GM12872 (cell line): Measurements from ENCODE around the gene CKLF.
A peak's percentile ranks its signal among the peaks of the same experiment; 100 is the strongest.

Experiments used
- CTCF ChIP-seq: IDR thresholded peaks from 3 replicates; pipeline ENCODE4 v1.5.1; 2011; ENCODE audit warnings: low read depth, mild to moderate bottlenecking, low read length, moderate library complexity; ENCODE audit not compliant: insufficient read depth

CKLF gene

GRCh38 chr16:66510298-66510697, 42.1 kb upstream of the CKLF start:
- TF ChIP-seq CTCF: no peak

- TF ChIP-seq CTCF: no peak
Observed at GRCh38 chr16:66510711-66511601, 41.4 kb upstream of the CKLF start.

GRCh38 chr16:66511602-66512271, 40.6 kb upstream of the CKLF start:
- no peak for TF ChIP-seq CTCF

GRCh38 chr16:66512272-66513110, 39.9 kb upstream of the CKLF start:
- no peak for TF ChIP-seq CTCF

GRCh38 chr16:66513111-66513723, 39.2 kb upstream of the CKLF start:
- TF ChIP-seq CTCF: no peak

GRCh38 chr16:66515596-66516508, 36.5 kb upstream of the CKLF start:
- peak; percentile 45; the same call in 1 of the 3 replicates for TF ChIP-seq CTCF
